ENCODE data around the gene FGFR2.

GRCh38 chr10:121501796-121502195 lies 96.4 kb downstream of the FGFR2 start:
- no peak for TF ChIP-seq CEBPB (IDR thresholded peaks at IDR 0.05)
- TF ChIP-seq FOXM1 (IDR thresholded peaks at IDR 0.05; ENCODE audit: borderline replicate concordance, low read depth), result no peak
- TF ChIP-seq TEAD4 (IDR thresholded peaks at IDR 0.05), result no peak
- TF ChIP-seq MAX (IDR thresholded peaks at IDR 0.05), result no peak
- no peak for TF ChIP-seq CREB1 (IDR thresholded peaks at IDR 0.05; ENCODE audit: low read depth)
- TF ChIP-seq YY1 (IDR thresholded peaks at IDR 0.05; ENCODE audit: low read depth), result no peak

Measured in Ishikawa (cell line).